GM21786 (cell line): ENCODE measurements around the gene PI4KA.
"Not testable (repeated sequence)": the region's sequence is repeated elsewhere in the genome, so short reads cannot be mapped to it uniquely, and the experiment has no call there.

Experiments used
- ATAC-seq: cut with Tn5 transposase; IDR thresholded peaks from one replicate; pipeline ENCODE4 v1.9.1; 2021; ENCODE audit not compliant: unreplicated experiment

Gene PI4KA

GRCh38 chr22:20779014-20779817 lies 79.4 kb downstream of the PI4KA start:
- ATAC-seq, result no peak

- no peak for ATAC-seq
Observed at GRCh38 chr22:20777420-20778177, 81.0 kb downstream of the PI4KA start.

DNA sequence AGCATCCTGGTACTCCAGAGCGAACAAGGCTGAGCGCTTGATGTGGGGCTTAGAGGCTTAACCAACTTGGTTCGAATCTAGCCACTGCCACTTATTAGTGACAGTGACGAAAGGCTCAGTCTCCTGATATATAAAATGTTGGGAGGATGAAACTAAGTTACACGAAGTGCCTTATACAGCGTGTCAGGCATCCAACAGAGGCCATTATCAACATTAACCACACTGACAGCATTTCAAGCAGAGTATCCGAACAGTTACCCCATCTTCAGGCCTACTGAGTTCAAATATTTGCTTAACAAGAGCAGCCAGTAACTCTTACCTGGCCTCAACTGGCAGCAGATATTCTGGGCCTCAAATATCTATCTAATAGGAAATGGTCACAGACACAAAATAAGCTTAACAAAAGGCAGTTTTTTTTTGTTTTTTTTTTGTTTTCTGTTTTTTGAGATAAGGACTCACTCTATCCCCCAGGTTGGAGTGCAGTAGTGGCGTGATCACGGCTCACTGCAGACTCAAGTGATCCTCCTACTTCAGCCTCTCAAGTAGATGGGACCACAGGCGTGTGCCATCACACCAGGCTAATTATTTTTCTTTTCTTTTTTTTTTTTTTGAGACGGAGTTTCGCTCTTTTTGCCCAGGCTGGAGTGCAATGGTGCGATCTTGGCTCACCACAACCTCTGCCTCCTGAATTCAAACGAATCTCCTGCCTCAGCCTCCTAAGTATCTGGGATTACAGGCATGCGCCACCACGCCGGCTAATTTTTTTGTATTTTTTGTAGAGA lies 81.8 kb downstream of the PI4KA start:
- no peak for ATAC-seq

GRCh38 chr22:20775342-20775895 lies 83.2 kb downstream of the PI4KA start:
- no peak for ATAC-seq

- ATAC-seq, result no peak
Observed at GRCh38 chr22:20774882-20775281, 83.7 kb downstream of the PI4KA start.

DNA sequence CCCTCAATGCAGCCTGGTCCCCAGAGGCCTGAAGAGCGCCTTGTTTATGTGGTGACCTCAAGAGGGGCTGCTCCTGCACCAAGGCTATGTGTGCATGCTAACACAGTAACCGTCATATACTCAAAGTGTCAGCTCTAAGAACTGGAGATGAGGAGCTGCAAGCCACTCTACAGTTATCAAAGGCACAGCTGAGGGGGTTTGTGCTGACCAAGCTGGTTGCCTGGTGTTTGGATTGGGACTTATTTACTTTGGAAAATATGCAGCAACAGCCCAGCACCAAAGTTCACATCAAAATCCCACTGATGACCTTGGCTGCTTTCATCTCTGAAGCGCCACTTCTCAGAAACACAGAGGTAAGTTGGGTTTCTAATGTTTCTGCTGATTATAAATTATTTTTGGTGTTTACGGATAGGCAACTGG lies 84.8 kb downstream of the PI4KA start, which contains the start of gene SERPIND1:
TSS of gene SERPIND1 (plus strand) at position 321 of the 420 bp plus-strand sequence. CDS start 5,200 bp downstream, outside the sequence.
- ATAC-seq, result no peak

GRCh38 chr22:20771918-20772625 lies 86.5 kb downstream of the PI4KA start:
- ATAC-seq, result no peak

- ATAC-seq, result not testable (repeated sequence)
Observed at GRCh38 chr22:20769496-20769826, 89.2 kb downstream of the PI4KA start.

- no peak for ATAC-seq
Observed at GRCh38 chr22:20766530-20766929, 92.1 kb downstream of the PI4KA start.

GRCh38 chr22:20765938-20766337 lies 92.7 kb downstream of the PI4KA start:
- ATAC-seq, result no peak

DNA sequence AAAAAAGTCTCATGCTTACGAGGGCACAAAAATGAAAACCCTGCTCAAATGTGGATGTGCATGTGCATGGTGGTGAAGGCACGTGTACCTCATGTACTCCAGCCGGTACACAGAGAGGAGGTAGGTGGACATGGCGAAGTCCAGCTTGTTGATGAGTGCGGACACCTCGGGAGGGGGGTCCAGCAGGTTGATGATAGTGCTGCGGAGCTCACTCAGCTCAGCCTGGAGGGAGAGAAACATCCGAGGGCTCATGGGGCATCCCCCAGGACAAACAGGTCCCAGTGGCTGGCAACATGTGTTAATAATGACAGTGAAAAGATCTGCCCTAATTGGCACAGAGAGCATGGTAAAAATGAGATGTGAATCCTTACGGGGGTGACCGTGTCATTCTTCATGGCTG lies 93.9 kb downstream of the PI4KA start:
- no peak for ATAC-seq

GRCh38 chr22:20764471-20764720 lies 94.2 kb downstream of the PI4KA start:
- ATAC-seq, result no peak

- no peak for ATAC-seq
Observed at GRCh38 chr22:20763630-20764470, 94.8 kb downstream of the PI4KA start.

GRCh38 chr22:20762233-20762796 lies 96.3 kb downstream of the PI4KA start:
- ATAC-seq, result no peak

- no peak for ATAC-seq
Observed at GRCh38 chr22:20761536-20761935, 97.1 kb downstream of the PI4KA start.

- ATAC-seq, result no peak
Observed at GRCh38 chr22:20760084-20760483, 98.5 kb downstream of the PI4KA start.

DNA sequence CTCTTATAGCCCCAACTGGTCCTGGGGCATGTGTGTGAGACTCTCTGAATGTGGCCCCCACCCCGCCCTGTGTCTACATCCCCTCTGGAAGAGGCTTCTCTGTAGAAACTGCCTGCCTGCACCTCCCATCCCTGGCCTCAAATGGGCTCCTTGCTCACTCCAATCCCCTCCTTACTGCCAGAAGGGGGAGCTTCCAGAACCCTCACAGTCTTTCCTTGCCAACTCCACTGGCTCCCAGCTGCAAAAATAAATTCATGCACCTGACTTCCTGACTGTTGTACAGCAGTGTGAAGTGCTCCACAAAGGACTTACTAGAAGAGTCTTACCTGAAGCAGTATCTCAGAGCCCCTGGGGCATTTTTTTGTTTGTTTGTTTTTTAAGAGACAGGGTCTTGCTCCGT lies 99.9 kb downstream of the PI4KA start:
- ATAC-seq, result no peak

DNA sequence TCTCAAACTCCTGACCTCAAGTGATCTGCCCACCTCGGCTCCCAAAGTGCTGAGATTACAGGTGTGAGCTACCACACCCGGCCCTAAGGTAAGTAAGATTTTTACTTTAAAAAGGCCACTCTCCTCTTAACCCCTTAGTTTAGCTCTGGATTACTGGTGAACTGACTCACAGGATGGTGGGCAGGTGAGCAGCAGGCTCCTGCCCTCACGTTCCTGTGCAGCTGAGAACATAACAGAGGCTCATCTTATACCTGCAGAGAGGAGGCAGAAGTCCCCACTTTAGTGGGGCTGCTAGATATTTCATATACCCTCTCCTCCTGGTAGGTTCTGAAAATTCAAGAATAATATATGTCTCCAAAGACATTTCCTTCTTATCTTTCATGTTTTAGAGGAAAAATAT lies 101.8 kb downstream of the PI4KA start:
- ATAC-seq, result no peak

DNA sequence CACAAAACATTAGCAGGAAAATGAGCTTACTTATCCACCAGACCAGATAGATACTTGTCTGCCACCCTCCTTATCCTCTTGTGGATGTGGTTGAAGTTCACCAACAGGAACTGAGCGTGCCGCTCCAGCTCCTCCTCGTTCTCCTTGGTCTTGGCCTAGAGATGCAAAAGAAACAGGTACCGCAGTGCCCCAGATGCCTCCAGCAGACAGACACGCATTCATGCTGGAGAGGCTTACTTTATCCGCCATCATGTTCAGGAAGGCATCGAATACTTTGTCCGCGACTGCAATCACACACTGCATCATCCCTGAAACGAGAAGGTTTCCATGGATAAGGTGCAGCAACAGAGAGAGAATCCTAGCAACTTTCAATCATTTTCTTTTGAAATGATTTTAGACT lies 105.7 kb downstream of the PI4KA start:
- no peak for ATAC-seq
